ENCODE results near the gene ODAM. TPM values are rescaled to one million over a fixed set of nuclear protein-coding genes. Genes with fewer than 3 reads are reported as not detected.

Gene ODAM
- polyA plus RNA-seq, 3 donors: not detected

DNA sequence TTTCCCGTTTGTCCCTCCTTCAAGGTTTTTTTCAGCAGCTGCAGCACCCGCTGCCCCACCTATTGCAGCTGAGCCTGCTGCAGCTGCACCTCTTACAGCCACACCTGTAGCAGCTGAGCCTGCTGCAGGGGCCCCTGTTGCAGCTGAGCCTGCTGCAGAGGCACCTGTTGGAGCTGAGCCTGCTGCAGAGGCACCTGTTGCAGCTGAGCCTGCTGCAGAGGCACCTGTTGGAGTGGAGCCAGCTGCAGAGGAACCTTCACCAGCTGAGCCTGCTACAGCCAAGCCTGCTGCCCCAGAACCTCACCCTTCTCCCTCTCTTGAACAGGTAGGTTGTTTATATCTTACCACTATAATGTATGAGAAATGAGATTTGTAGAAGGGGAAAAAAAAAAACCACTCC, 36.9 kb upstream of the ODAM start:
- H3K27me3 ChIP-seq (ENCODE audit: control insufficient read depth in 2 of 2, insufficient read depth in 2 of 2, low read length in 2 of 2): no peaks in the 10 kb centered on the region

GRCh38 chr4:70177090-70177489, 18.4 kb upstream of the ODAM start:
- H3K4me3 ChIP-seq (replicated peaks in 1 of 3; ENCODE audit: low read depth in 2 of 3, low read length in 3 of 3): no peak overlapping the region
- Mint-ChIP-seq H3K27me3 (ENCODE audit: low read depth in 3 of 3) (peaks cover 1 to 2% (median 1%) of the 10 kb centered on the region in 3 donors), H3K36me3 (no peaks in the 10 kb centered on the region), H3K4me1 (no peaks in the 10 kb centered on the region), H3K4me3 (no peak overlapping the region), H3K9me3 (no peaks in the 10 kb centered on the region), H3K27ac (no peak overlapping the region)
- TF ChIP-seq, protein P1, sequence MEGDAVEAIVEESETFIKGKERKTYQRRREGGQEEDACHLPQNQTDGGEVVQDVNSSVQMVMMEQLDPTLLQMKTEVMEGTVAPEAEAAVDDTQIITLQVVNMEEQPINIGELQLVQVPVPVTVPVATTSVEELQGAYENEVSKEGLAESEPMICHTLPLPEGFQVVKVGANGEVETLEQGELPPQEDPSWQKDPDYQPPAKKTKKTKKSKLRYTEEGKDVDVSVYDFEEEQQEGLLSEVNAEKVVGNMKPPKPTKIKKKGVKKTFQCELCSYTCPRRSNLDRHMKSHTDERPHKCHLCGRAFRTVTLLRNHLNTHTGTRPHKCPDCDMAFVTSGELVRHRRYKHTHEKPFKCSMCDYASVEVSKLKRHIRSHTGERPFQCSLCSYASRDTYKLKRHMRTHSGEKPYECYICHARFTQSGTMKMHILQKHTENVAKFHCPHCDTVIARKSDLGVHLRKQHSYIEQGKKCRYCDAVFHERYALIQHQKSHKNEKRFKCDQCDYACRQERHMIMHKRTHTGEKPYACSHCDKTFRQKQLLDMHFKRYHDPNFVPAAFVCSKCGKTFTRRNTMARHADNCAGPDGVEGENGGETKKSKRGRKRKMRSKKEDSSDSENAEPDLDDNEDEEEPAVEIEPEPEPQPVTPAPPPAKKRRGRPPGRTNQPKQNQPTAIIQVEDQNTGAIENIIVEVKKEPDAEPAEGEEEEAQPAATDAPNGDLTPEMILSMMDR (IDR thresholded peaks at IDR 0.05): no peak
- no peaks in the 10 kb centered on the region for H3K27me3 ChIP-seq (ENCODE audit: control insufficient read depth in 2 of 2, insufficient read depth in 2 of 2, low read length in 2 of 2)
- H3K9ac ChIP-seq (ENCODE audit: insufficient read depth, low read length, poor library complexity, severe bottlenecking): no peak overlapping the region
- intact Hi-C loops (cut with micrococcal nuclease): no loop called here
- H4K20me1 ChIP-seq (ENCODE audit: insufficient read depth, low read length): no peaks in the 10 kb centered on the region
- H3K9me3 ChIP-seq (replicated peaks in 1 of 2; ENCODE audit: control insufficient read depth in 1 of 2, insufficient read depth in 1 of 2, low read length in 2 of 2): no peaks in the 10 kb centered on the region
- H3K79me2 ChIP-seq (ENCODE audit: insufficient read depth, low read length): no peaks in the 10 kb centered on the region
- WGBS (ENCODE audit: insufficient coverage): 80% methylated on average over 4 of the region's 5 CpGs
- no peaks in the 10 kb centered on the region for H3K4me1 ChIP-seq (ENCODE audit: control insufficient read depth in 1 of 2, insufficient read depth in 2 of 2, low read length in 2 of 2)
- H2AFZ ChIP-seq (ENCODE audit: insufficient read depth, low read depth, low read length, poor library complexity, severe bottlenecking): no peak overlapping the region
- no peak overlapping the region for H3K4me2 ChIP-seq (replicated peaks; ENCODE audit: extremely low read depth, low read length, poor library complexity, severe bottlenecking)
- no peak overlapping the region for H3K27ac ChIP-seq (ENCODE audit: low read depth in 1 of 2, low read length in 2 of 2)
- DNase-seq: no peak
- no peaks in the 10 kb centered on the region for H3K36me3 ChIP-seq (replicated peaks in 1 of 2; ENCODE audit: control insufficient read depth in 1 of 2, insufficient read depth in 2 of 2, low read length in 2 of 2)

More for the DNA sequence above, 36.9 kb upstream of the ODAM start:
- Mint-ChIP-seq H3K36me3 (no peaks in the 10 kb centered on the region), H3K27ac (no peak overlapping the region), H3K4me3 (no peak overlapping the region), H3K9me3 (peaks cover 0 to 1% (median 0%) of the 10 kb centered on the region in 7 donors), H3K27me3 (ENCODE audit: low read depth in 3 of 3) (peaks cover 0 to 2% (median 0%) of the 10 kb centered on the region in 3 donors), H3K4me1 (no peaks in the 10 kb centered on the region)
- Histone ChIP-seq H3K4me3 (replicated peaks in 1 of 3; ENCODE audit: low read depth in 2 of 3, low read length in 3 of 3) (no peak overlapping the region), H3K9ac (ENCODE audit: insufficient read depth, low read length, poor library complexity, severe bottlenecking) (no peak overlapping the region), H4K20me1 (ENCODE audit: insufficient read depth, low read length) (no peaks in the 10 kb centered on the region), H3K9me3 (replicated peaks in 1 of 2; ENCODE audit: control insufficient read depth in 1 of 2, insufficient read depth in 1 of 2, low read length in 2 of 2) (no peaks in the 10 kb centered on the region), H3K36me3 (replicated peaks in 1 of 2; ENCODE audit: control insufficient read depth in 1 of 2, insufficient read depth in 2 of 2, low read length in 2 of 2) (no peaks in the 10 kb centered on the region), H3K4me1 (ENCODE audit: control insufficient read depth in 1 of 2, insufficient read depth in 2 of 2, low read length in 2 of 2) (no peaks in the 10 kb centered on the region), H3K27ac (ENCODE audit: low read depth in 1 of 2, low read length in 2 of 2) (no peak overlapping the region), H2AFZ (ENCODE audit: insufficient read depth, low read depth, low read length, poor library complexity, severe bottlenecking) (no peak overlapping the region), H3K4me2 (replicated peaks; ENCODE audit: extremely low read depth, low read length, poor library complexity, severe bottlenecking) (no peak overlapping the region), H3K79me2 (ENCODE audit: insufficient read depth, low read length) (no peaks in the 10 kb centered on the region)
- TF ChIP-seq, protein P1 (IDR thresholded peaks at IDR 0.05): no peak
- 57% methylated on average over 1 of the region's 2 CpGs for WGBS (ENCODE audit: insufficient coverage)
- no peak for DNase-seq
- intact Hi-C loops (cut with micrococcal nuclease): no loop called here

All from CD14-positive monocyte (primary cell).